ENCODE data around the gene DNM2. TPM values are rescaled to one million over a fixed set of nuclear protein-coding genes. Genes with fewer than 3 reads are reported as not detected.

The DNM2 gene
- polyA plus RNA-seq, 1 donor from 2014 or later, result 109 TPM

DNA sequence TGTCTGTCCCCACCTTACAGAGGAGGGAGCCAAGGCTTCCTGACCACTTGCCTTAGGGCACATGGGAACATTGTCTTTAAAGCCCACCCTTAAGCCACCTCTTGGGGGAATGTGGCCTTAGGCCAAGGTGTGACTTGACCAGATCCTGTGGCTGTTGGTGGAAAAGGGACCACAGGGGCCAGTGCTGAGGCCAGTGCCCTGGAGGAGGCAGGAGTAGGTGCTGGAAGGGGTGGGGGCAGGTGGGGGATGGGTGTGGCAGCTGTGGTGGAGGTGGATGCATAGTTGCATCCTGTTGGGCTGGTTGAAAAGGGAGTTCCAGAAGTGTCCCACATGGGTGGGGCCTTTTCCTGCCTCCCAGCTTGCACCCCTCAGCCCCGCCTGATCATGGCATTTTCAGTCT, 44.8 kb downstream of the DNM2 start:
- Mint-ChIP-seq H3K9me3 (no peaks in the 10 kb centered on the region), H3K27me3 (peaks cover 1% of the 10 kb centered on the region), H3K4me3 (peak overlapping the region in 3 of 4 donors; percentile 15 to 84 (median 81)), H3K27ac (peak overlapping the region; percentile 59 to 83 (median 68)), H3K36me3 (no peaks in the 10 kb centered on the region), H3K4me1 (peaks cover 17 to 55% (median 50%) of the 10 kb centered on the region in 3 donors)

DNA sequence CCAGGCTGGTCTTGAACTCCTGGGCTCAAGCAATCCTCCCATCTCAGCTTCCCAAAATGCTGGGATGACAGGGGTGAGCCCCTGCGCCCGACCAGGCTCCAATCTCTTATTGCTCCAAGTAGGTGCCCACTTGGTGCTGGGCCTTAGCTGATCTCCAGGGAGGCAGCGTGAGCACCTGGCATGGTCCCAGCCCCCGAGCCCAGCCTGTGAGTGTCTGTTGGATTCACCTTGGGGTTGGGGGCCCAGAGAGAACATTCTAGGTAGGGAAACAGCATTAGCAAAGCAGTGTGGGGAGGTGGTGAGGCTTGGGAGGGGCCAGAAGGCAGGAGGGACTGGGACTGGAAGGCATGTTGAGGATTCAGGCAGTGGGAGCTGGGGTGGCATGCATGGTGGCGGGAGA, 45.5 kb downstream of the DNM2 start:
- Mint-ChIP-seq H3K9me3 (no peaks in the 10 kb centered on the region), H3K4me3 (peak overlapping the region; percentile 21 to 84 (median 54)), H3K27me3 (peaks cover 1% of the 10 kb centered on the region), H3K36me3 (no peaks in the 10 kb centered on the region), H3K4me1 (peaks cover 17 to 54% (median 47%) of the 10 kb centered on the region in 3 donors), H3K27ac (peak overlapping the region; percentile 53 to 68 (median 59))

DNA sequence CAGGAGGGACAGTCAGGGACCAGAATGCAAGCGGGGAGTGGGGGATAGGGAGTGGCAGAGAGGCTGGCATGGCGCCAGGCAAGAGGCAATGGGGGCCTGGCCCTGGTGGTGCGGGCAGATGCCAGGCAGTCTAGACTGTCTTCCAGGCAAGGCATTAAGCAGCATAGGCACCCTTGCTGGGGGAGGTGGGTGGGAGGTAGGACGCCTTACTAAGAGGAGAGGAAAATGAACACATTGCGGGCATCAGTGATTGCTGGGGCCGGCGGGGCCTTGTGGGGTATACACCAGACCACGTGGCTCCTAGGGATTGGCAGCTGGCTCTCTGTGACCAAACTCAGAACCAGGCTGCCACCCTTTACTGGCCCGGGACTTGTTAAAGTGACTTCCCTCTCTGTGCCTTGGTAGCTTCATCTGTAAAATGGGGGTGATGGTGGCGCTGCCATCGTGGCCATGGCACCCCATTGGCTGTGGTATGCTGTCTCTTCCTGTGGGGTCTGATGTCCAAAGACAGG, 46.0 kb downstream of the DNM2 start:
- H3K36me3 Mint-ChIP-seq, result no peaks in the 10 kb centered on the region
- H3K27ac Mint-ChIP-seq, result peak overlapping the region; percentile 53 to 68 (median 59)
- H3K9me3 Mint-ChIP-seq, result no peaks in the 10 kb centered on the region
- H3K4me3 Mint-ChIP-seq, result peak overlapping the region in 3 of 4 donors; percentile 26 to 84 (median 81)
- peaks cover 1% of the 10 kb centered on the region for H3K27me3 Mint-ChIP-seq
- peaks cover 20 to 54% (median 48%) of the 10 kb centered on the region in 3 donors for H3K4me1 Mint-ChIP-seq

DNA sequence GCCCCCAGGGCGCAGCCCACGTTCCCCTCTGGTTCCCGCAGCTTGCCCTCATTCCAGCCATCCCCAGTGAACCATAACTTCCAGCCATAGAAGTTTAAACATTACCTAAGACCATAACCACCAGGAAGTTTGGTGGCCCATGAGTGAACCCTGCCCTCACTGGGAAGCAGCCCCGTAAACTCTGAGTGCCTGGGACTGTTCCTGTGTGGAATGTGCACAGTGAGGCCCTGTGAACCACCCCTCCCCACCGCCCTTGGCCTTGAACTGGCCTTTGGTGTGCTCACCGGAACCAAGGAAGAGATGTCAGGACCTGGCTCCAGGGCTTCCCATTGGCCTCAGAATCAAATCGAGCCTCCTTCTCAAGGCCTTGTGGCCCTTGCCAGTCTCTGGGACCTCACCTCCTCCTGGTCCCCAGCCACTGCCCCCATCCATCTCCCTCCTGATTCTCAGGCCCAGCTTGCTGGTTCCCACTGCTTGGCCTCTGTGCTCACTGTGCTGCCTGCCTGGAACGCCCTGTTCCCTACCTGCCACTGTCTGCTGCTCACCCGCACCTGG, 46.5 kb downstream of the DNM2 start:
- Mint-ChIP-seq H3K4me3 (peak overlapping the region in 3 of 4 donors; percentile 26 to 84 (median 65)), H3K4me1 (peaks cover 18 to 54% (median 48%) of the 10 kb centered on the region in 3 donors), H3K36me3 (no peaks in the 10 kb centered on the region), H3K9me3 (no peaks in the 10 kb centered on the region), H3K27me3 (peaks cover 1% of the 10 kb centered on the region), H3K27ac (peak overlapping the region; percentile 23 to 68 (median 59))

DNA sequence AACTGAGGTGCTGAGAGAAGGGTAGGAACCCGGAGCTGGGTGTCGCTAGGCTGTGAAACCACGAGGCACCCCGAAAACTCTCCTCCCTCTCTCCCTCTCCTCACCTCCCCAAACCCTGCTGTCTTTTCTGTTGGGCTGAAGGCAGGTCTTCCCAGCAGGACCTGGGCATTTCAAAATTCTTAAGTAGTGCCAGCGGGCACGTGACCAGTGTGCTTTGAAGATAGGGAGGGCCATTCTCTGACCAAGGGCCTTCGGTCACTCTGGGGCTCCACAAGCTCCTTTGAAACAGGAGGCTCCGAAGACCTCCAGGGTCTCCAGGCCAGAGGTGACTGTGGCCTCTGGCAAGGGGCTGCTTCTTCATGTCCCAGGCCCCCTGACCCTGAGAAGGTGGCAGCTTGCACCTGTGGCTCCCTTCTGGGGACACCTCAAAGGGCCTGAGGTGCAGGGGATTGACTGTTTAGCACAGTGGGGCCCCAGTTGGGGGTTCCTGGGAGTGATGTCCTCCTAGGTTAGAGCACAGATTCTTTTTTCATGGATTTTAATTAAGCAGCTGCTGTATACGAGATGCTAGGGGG, 48.3 kb downstream of the DNM2 start:
- no peaks in the 10 kb centered on the region for H3K36me3 Mint-ChIP-seq
- peaks cover 15 to 53% (median 45%) of the 10 kb centered on the region in 3 donors for H3K4me1 Mint-ChIP-seq
- peak overlapping the region in 2 of 3 donors; percentile 71 to 80 for H3K27ac Mint-ChIP-seq
- no peaks in the 10 kb centered on the region for H3K27me3 Mint-ChIP-seq
- H3K9me3 Mint-ChIP-seq, result no peaks in the 10 kb centered on the region
- H3K4me3 Mint-ChIP-seq, result no peak overlapping the region

DNA sequence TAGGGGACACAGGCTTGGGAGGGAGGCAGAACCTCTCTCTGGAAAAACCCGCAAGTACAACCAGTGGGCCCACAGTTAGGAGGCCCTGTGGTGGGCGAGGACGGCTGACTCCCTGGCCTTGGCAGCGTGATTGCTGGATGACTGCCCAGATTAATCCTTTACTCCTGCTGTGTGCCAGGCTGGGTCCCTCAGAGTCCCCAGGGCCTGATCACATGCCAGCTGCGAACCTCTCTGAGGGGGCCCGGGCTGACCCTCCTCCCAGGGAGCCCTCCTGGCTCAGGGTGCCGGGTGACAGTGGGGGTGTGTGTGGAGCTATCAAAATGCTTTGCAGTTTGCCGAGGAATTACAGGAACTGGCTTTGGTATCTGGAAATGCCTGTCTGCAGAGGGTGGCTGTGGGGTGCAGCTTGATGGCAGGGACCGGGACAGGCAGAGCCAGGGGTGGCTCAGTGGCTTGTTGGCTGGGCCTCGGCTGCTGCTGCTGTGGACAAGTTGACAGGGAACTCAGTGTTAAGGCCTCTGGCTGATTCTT, 48.9 kb downstream of the DNM2 start:
- Mint-ChIP-seq H3K27ac (no peak overlapping the region), H3K27me3 (no peaks in the 10 kb centered on the region)

DNA sequence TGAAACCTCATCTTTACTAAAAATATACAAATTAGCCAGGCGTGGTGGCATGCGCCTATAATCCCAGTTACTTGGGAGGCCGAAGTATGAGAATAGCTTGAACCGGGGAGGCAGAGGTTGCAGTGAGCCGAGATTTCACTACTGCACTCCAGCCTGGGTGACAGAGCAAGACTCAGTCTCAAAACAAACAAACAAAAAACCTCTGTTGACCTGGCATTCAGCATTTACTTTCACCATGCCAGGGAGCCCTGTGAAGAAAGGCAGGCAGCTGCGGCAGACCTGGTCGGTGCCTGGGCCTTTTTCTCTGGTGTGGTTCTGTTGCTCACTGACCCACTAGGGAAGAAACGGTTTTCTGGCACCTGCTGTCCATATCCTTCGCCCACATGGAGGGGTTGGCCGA, 49.8 kb downstream of the DNM2 start:
- Mint-ChIP-seq H3K27me3 (no peaks in the 10 kb centered on the region), H3K9me3 (no peaks in the 10 kb centered on the region), H3K4me1 (peaks cover 19 to 43% (median 36%) of the 10 kb centered on the region in 3 donors), H3K36me3 (peaks cover 1% of the 10 kb centered on the region), H3K4me3 (no peak overlapping the region), H3K27ac (no peak overlapping the region)

More for the DNA sequence above, 48.9 kb downstream of the DNM2 start:
- no peak overlapping the region for H3K4me3 Mint-ChIP-seq
- peaks cover 15 to 48% (median 41%) of the 10 kb centered on the region in 3 donors for H3K4me1 Mint-ChIP-seq
- H3K9me3 Mint-ChIP-seq, result no peaks in the 10 kb centered on the region
- H3K36me3 Mint-ChIP-seq, result no peaks in the 10 kb centered on the region

DNA sequence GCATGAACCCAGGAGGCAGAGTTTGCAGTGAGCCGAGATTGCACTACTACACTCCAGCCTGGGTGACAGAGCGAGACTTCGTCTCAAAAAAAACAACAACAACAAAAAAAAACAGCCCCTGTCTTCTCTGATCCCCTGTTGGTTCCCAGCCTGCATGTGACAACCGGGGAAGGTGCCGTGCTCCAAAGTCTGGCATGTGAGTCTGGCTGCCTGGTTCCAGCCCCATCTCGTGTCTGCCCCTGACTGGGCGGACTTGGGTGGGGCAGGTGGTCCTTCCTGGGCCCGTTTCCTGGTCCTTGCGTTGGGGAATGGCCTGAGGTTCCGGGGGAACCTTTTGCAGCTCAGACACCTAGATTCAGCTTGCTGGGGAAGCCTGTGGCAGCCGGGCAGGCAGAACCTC, 50.5 kb downstream of the DNM2 start:
- Mint-ChIP-seq H3K36me3 (peaks cover 1% of the 10 kb centered on the region), H3K27ac (peak overlapping the region in 1 of 3 donors; percentile 69), H3K4me3 (no peak overlapping the region), H3K27me3 (no peaks in the 10 kb centered on the region), H3K9me3 (no peaks in the 10 kb centered on the region), H3K4me1 (peaks cover 19 to 38% (median 31%) of the 10 kb centered on the region in 3 donors)

DNA sequence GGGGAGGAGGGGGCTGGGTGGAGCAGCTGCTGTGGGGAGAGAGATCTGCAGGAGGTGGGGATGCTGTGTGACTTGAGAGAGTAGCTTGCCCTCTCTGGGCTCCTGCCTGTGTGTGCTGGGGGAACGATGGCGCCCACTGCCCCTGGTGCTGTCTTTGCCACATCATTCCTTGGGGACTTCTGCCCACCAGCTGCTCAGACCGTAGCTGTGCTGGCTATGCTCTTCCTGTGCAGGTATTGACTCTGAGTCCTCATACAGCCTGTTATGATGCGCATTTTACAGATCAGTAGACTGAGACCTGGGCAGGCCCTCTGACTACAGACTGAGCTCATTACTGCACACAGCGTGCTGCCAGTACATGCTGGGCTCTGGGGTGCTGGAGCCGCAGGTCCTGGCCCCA, 51.1 kb downstream of the DNM2 start:
- H3K4me3 Mint-ChIP-seq, result peak overlapping the region in 2 of 4 donors; percentile 66 to 75
- H3K4me1 Mint-ChIP-seq, result peaks cover 19 to 34% (median 26%) of the 10 kb centered on the region in 3 donors
- H3K27ac Mint-ChIP-seq, result peak overlapping the region; percentile 57 to 90 (median 69)
- no peaks in the 10 kb centered on the region for H3K27me3 Mint-ChIP-seq
- H3K36me3 Mint-ChIP-seq, result peaks cover 1% of the 10 kb centered on the region
- H3K9me3 Mint-ChIP-seq, result no peaks in the 10 kb centered on the region

DNA sequence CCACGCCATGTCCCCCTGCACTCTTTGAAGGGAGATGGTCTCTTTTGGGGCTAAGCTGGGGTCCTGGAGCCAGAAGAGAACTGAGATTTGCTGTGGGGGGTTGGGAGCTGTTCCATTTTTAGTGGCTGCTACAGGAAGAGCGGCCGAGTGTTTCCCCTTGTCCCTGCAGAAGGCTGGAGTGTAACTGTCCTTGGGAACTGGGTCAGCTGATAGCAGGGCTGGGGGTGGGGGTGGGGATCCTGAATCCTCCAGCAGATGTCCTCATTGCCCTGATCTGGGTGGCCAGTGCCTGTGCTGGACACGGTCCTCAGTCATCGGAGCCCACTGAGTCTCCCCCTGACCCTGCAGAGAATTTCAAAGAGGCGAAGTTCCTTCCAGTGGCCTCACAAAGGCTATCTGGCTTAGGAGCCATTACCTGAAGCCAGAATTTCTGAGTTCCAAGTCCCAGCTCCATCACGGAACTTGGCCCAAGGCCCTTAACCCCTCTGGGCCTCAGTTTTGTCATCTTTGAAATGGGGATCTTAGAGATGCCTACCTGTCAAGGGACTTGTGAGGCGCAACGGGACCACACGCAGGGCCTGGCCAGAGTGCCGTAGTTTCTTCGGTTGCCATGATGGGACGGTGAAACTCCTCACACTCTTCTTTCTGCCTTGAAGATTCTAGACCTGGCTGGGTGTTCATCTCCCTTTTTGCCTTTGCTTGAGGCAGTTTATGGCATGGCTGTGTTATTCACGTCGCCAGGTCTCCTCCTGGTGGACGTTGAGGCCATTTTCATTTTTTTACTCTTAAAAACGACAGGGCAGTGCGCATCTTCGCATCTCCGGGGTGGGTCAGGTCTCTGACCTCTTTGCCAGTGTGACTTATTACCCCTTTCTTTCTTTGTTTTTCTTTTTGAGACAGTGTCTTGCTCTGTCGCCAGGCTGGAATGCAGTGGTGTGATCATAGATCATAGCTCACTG, 51.9 kb downstream of the DNM2 start:
- Mint-ChIP-seq H3K36me3 (peaks cover 1% of the 10 kb centered on the region), H3K4me3 (no peak overlapping the region), H3K4me1 (peaks cover 19 to 32% (median 22%) of the 10 kb centered on the region in 3 donors), H3K27ac (peak overlapping the region; percentile 69 to 97 (median 90)), H3K27me3 (no peaks in the 10 kb centered on the region), H3K9me3 (no peaks in the 10 kb centered on the region)

DNA sequence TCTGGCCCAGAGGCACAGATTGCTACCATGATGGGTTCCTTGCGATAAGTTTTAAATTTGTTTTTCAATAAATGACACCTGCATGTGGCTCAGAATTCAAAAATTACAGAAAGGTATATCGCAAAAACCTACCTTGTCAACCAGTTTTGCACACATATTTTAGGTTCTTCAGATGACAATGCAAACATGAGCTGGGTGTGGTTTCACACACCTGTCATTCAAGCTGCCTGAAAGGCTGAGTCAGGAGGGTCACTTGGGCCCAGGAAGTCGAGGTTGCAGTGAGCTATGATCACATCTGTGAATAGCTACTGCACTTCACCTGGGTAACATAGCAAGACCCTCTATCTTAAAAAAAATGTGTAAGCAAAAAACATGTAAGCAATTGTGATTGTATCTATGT, 56.1 kb downstream of the DNM2 start:
- peaks cover 6% of the 10 kb centered on the region for H3K36me3 Mint-ChIP-seq
- no peaks in the 10 kb centered on the region for H3K27me3 Mint-ChIP-seq
- H3K4me1 Mint-ChIP-seq, result peaks cover 27 to 34% (median 28%) of the 10 kb centered on the region in 3 donors
- peak overlapping the region in 1 of 4 donors; percentile 82 for H3K4me3 Mint-ChIP-seq
- H3K27ac Mint-ChIP-seq, result no peak overlapping the region
- no peaks in the 10 kb centered on the region for H3K9me3 Mint-ChIP-seq

DNA sequence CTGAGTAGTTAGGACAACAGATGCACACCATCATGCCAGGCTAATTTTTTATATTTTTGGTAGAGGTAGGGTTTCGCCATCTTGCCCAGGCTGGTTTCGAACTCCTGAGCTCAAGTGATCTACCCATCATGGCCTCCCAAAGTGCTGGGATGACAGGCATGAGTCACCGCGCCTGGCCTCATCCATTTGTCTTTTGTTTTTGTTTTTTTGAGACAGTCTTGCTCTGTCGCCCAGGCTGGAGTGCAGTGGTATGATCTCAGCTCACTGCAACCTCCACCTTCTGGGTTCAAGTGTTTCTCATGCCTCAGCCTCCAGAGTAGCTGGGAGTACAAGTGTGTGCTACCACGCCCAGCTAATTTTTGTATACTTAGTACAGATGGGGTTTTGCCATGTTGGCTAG, 57.0 kb downstream of the DNM2 start:
- peaks cover 23 to 28% (median 24%) of the 10 kb centered on the region in 3 donors for H3K4me1 Mint-ChIP-seq
- H3K27ac Mint-ChIP-seq, result no peak overlapping the region
- H3K4me3 Mint-ChIP-seq, result no peak overlapping the region
- H3K27me3 Mint-ChIP-seq, result no peaks in the 10 kb centered on the region
- H3K9me3 Mint-ChIP-seq, result no peaks in the 10 kb centered on the region
- peaks cover 6% of the 10 kb centered on the region for H3K36me3 Mint-ChIP-seq

DNA sequence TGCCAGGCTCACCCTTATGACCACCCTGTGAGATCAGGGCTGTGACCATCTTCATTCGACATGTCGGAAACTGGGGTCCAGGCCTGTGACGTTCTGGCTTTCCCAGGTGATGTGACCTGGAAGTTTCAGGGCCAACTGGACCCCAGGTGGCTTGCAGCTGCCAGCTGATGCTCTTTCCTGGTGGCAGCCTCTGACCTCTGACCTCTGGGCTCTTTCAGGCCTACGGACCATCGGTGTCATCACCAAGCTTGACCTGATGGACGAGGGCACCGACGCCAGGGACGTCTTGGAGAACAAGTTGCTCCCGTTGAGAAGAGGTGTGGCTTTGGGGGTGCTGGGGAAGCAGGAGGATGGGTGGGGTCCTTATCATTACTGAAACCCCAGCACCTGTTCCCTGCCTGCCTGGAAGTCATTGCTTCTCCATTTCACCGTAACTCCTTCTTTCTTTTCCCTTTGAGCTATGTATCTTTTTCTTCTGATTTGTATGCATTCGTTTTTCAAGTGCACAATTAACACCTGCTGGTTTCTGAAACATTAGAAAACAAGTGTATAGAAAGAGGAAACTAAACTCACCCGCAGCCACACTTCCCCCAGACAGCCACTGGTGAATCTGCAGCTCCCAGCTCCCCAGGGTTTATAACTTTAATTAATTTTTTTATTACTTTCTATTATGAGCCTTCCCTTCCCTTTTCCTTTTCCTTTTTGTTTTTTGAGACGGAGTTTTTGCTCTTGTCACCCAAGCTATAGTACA, 59.2 kb downstream of the DNM2 start:
- H3K36me3 Mint-ChIP-seq, result peaks cover 10% of the 10 kb centered on the region
- peaks cover 18 to 30% (median 21%) of the 10 kb centered on the region in 3 donors for H3K4me1 Mint-ChIP-seq
- peak overlapping the region; percentile 20 to 80 (median 41) for H3K27ac Mint-ChIP-seq
- peak overlapping the region; percentile 5 to 90 (median 38) for H3K4me3 Mint-ChIP-seq
- H3K27me3 Mint-ChIP-seq, result no peaks in the 10 kb centered on the region
- H3K9me3 Mint-ChIP-seq, result no peaks in the 10 kb centered on the region

DNA sequence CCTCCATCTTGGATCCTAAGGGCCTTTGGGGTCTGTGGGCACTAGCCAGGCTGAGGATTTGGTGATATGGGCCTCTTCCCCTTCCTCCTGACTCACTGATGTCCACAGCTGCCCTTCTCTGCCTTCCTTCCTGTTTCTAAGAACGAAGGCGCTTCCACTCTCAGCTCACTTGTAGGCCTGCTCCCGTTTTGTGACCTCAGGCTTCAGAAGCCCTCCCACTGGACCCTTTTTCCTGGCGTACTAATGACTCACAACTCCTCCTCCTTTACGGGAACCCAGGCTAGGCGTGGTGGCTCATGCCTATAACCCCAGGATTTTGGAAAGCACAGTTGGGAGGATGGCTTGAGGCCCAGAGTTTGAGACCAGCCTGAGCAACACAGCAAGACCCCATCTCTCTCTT, 62.5 kb downstream of the DNM2 start:
- no peaks in the 10 kb centered on the region for H3K27me3 Mint-ChIP-seq
- H3K4me1 Mint-ChIP-seq, result peaks cover 23 to 36% (median 27%) of the 10 kb centered on the region in 3 donors
- no peaks in the 10 kb centered on the region for H3K9me3 Mint-ChIP-seq
- H3K4me3 Mint-ChIP-seq, result no peak overlapping the region
- H3K36me3 Mint-ChIP-seq, result peaks cover 8% of the 10 kb centered on the region
- peak overlapping the region in 1 of 3 donors; percentile 82 for H3K27ac Mint-ChIP-seq
